ENCODE measurements around the gene LGALS3BP. TPM values are rescaled to one million over a fixed set of nuclear protein-coding genes. Genes with fewer than 3 reads are reported as not detected.

LGALS3BP gene
- total RNA-seq, 1 experiment from 2014 or later: 57.9 TPM

GRCh38 chr17:78944956-78945355 lies 34.8 kb downstream of the LGALS3BP start (continued):
- TF ChIP-seq NR3C1 (CRISPR knock-in tag; conservative IDR thresholded peaks at IDR 0.05; ENCODE audit: low read depth): no peak
- no peak for TF ChIP-seq TEAD1 (CRISPR knock-in tag; IDR thresholded peaks at IDR 0.05)

DNA sequence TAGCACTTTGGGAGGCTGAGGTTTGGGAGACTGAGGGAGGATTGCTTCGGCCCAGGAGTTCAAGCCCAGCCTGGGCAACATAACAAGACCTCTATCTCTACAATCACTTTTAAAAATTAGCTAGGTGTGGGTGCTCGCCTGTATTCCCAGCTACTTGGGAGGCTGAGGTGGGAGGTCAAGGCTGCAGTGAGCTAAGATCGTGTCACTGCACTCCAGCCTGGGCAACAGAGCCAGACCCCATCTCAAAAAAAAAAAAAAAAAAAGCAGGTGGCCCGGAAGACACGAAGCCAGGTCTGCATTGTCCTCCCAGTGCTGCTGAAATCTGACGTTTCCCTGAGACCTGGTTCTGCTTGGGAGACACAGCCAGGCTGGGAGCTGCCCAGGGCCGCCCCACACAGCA lies 35.7 kb downstream of the LGALS3BP start:
- no peak overlapping the region for H3K27ac Mint-ChIP-seq
- no peaks in the 10 kb centered on the region for H3K27me3 Mint-ChIP-seq (ENCODE audit: low read depth)
- no peaks in the 10 kb centered on the region for H3K36me3 Mint-ChIP-seq
- DNase-seq (ENCODE audit: low spot score) (no peak), ATAC-seq (no peak)
- no peak overlapping the region for H3K4me3 Mint-ChIP-seq
- ChIA-PET POLR2A (no interaction called here), CTCF (no interaction called here)
- H3K4me1 Mint-ChIP-seq: no peaks in the 10 kb centered on the region
- TF ChIP-seq SMAD3 (CRISPR knock-in tag; IDR thresholded peaks at IDR 0.05; ENCODE audit: borderline replicate concordance) (no peak), ZNF138 (CRISPR knock-in tag; conservative IDR thresholded peaks at IDR 0.05) (no peak), ATF3 (CRISPR knock-in tag; conservative IDR thresholded peaks at IDR 0.05) (no peak), ZNF263 (CRISPR knock-in tag; IDR thresholded peaks at IDR 0.05; ENCODE audit: low read depth) (no peak), JAZF1 (CRISPR knock-in tag; IDR thresholded peaks at IDR 0.05) (no peak), ZNF317 (CRISPR knock-in tag; IDR thresholded peaks at IDR 0.05; ENCODE audit: borderline replicate concordance, low read depth) (no peak), AFF4 (CRISPR knock-in tag; IDR thresholded peaks at IDR 0.05; ENCODE audit: borderline replicate concordance) (no peak)
- no peaks in the 10 kb centered on the region for H3K9me3 Mint-ChIP-seq

DNA sequence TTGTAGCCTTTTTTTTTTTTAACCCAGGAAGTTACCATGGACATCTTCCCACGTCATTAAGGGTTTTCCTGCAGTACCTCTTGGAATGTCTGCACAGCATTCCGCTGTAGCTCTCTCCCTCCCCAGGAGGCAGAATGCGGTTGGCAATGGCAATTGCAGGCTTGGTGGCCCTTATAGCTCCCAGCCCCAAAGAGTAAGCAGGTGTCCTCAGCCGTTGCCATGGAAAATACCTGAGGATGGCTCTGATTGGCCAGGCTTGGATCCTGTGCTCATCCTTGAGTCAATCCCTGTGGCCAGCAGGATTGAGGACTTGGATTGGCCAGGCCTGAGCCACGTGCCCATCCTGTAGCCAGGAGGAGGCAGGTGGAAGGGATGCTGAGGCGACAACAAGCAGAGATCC lies 39.0 kb downstream of the LGALS3BP start:
- Mint-ChIP-seq H3K27me3 (ENCODE audit: low read depth) (no peaks in the 10 kb centered on the region), H3K4me1 (no peaks in the 10 kb centered on the region), H3K4me3 (no peak overlapping the region), H3K27ac (no peak overlapping the region), H3K9me3 (no peaks in the 10 kb centered on the region), H3K36me3 (no peaks in the 10 kb centered on the region)
- TF ChIP-seq, protein P1, sequence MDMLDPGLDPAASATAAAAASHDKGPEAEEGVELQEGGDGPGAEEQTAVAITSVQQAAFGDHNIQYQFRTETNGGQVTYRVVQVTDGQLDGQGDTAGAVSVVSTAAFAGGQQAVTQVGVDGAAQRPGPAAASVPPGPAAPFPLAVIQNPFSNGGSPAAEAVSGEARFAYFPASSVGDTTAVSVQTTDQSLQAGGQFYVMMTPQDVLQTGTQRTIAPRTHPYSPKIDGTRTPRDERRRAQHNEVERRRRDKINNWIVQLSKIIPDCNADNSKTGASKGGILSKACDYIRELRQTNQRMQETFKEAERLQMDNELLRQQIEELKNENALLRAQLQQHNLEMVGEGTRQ (CRISPR knock-in tag; IDR thresholded peaks at IDR 0.05): peak; percentile 92
- TF ChIP-seq TCF7 (CRISPR knock-in tag; IDR thresholded peaks at IDR 0.05; ENCODE audit: low read depth) (no peak), PRDM15 (CRISPR knock-in tag; IDR thresholded peaks at IDR 0.05) (no peak), NFYB (CRISPR knock-in tag; conservative IDR thresholded peaks at IDR 0.05; ENCODE audit: low read depth) (peak; percentile 60)
- TF ChIP-seq, protein P2, sequence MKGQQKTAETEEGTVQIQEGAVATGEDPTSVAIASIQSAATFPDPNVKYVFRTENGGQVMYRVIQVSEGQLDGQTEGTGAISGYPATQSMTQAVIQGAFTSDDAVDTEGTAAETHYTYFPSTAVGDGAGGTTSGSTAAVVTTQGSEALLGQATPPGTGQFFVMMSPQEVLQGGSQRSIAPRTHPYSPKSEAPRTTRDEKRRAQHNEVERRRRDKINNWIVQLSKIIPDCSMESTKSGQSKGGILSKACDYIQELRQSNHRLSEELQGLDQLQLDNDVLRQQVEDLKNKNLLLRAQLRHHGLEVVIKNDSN (CRISPR knock-in tag; IDR thresholded peaks at IDR 0.05): peak; percentile 88
- ATAC-seq: peak; percentile 96
- CTCF ChIA-PET: interaction anchor here (0.9 to 1.3 kb wide), 5 partner anchors 30 to 460 kb away, joined by 3 to 6 read pairs (median 3); no protein-coding TSS in a partner anchor
- DNase-seq (ENCODE audit: low spot score): peak; percentile 62
- POLR2A ChIA-PET: no interaction called here

Measured in WTC11 (cell line).